ENCODE measurements around the gene CATSPER2.
"Not testable (repeated sequence)": the region's sequence is repeated elsewhere in the genome, so short reads cannot be mapped to it uniquely, and the experiment has no call there.

DNA sequence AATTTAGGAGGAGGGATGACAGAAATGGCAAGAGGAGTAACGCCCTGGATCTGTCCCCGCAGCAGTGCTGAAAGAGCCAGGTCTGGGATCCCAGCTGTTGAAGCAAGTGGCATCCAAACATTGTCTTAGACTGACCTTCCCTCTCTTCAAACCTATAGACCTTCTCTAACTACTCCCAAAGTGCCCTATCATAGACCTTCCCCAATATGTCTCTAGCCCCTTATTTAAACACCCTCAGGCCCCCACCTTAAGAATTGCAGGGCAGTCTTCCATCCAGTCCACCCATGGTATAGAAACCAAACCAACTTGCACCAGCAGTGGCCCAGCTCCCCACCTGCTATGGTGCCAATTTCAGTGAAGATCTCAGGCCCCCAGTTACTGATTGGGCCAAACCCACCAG is 48.4 kb downstream of the CATSPER2 start:
- TF ChIP-seq, protein P1, sequence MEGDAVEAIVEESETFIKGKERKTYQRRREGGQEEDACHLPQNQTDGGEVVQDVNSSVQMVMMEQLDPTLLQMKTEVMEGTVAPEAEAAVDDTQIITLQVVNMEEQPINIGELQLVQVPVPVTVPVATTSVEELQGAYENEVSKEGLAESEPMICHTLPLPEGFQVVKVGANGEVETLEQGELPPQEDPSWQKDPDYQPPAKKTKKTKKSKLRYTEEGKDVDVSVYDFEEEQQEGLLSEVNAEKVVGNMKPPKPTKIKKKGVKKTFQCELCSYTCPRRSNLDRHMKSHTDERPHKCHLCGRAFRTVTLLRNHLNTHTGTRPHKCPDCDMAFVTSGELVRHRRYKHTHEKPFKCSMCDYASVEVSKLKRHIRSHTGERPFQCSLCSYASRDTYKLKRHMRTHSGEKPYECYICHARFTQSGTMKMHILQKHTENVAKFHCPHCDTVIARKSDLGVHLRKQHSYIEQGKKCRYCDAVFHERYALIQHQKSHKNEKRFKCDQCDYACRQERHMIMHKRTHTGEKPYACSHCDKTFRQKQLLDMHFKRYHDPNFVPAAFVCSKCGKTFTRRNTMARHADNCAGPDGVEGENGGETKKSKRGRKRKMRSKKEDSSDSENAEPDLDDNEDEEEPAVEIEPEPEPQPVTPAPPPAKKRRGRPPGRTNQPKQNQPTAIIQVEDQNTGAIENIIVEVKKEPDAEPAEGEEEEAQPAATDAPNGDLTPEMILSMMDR (IDR thresholded peaks at IDR 0.05) = not testable (repeated sequence)
- TF ChIP-seq POLR2A (IDR thresholded peaks at IDR 0.05) = not testable (repeated sequence)

All from body of pancreas (tissue), 4 donors.